GM12875 (cell line): Measurements from ENCODE around the gene USP28.

ENCODE experiments used
- H3K4me3 ChIP-seq: one replicate; pipeline ENCODE4 v1.5.1; 2011; ENCODE audit warnings: low read depth, low read length, control low read depth
- TF ChIP-seq, protein P1 (sequence below): IDR thresholded peaks from 2 replicates; pipeline ENCODE4 v1.5.1; 2011; ENCODE audit warnings: low read depth, mild to moderate bottlenecking, control low read depth, inconsistent platforms, low read length, moderate library complexity, borderline replicate concordance; ENCODE audit not compliant: insufficient read depth

Gene USP28

GRCh38 chr11:113838005-113838404 is 37.4 kb downstream of the USP28 start:
- TF ChIP-seq, protein P1, sequence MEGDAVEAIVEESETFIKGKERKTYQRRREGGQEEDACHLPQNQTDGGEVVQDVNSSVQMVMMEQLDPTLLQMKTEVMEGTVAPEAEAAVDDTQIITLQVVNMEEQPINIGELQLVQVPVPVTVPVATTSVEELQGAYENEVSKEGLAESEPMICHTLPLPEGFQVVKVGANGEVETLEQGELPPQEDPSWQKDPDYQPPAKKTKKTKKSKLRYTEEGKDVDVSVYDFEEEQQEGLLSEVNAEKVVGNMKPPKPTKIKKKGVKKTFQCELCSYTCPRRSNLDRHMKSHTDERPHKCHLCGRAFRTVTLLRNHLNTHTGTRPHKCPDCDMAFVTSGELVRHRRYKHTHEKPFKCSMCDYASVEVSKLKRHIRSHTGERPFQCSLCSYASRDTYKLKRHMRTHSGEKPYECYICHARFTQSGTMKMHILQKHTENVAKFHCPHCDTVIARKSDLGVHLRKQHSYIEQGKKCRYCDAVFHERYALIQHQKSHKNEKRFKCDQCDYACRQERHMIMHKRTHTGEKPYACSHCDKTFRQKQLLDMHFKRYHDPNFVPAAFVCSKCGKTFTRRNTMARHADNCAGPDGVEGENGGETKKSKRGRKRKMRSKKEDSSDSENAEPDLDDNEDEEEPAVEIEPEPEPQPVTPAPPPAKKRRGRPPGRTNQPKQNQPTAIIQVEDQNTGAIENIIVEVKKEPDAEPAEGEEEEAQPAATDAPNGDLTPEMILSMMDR, result no peak
- no peak overlapping the region for H3K4me3 ChIP-seq

DNA sequence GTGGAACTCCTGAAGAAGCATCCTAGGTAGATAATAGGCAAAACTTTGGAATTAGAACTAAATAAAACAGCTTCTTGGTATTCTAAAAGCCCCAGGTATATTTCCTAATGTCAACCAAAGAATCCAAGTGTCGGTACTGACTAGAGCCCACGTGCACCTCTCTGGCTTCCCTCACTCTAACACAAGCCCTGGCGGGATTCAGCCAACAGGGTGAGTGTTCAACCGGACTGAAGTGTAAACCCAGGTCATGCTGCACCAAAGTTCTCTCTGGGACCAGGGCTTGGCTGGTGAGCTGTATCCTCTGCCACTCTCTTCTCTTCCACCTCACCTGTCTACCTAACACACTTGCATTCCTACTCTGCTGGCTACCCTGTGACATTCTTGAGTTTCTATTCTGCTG is 40.1 kb downstream of the USP28 start:
- TF ChIP-seq, protein P1, result no peak
- H3K4me3 ChIP-seq, result no peak overlapping the region

DNA sequence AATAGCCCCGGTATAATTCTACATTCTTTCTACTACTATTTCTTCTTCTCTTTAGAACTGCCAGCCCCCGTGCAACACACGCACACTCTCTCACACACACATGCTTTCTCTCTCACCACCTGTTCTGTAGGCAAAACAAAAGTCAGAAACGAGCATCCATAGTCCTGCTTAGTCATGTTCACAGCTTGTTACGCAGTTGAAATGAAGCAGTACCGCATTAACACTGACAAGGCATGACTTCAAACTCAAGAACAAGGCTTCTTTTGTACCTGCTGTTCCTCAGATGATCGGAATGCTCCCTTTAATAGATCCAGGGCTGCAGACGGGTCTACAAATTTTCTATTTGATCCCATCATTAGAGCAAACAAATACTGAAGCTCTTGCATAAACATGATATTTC is 42.2 kb downstream of the USP28 start:
- TF ChIP-seq, protein P1, result no peak

GRCh38 chr11:113831314-113831713 is 44.1 kb downstream of the USP28 start:
- no peak overlapping the region for H3K4me3 ChIP-seq
- TF ChIP-seq, protein P1, result no peak

More for the DNA sequence above, 42.2 kb downstream of the USP28 start:
- H3K4me3 ChIP-seq, result no peak overlapping the region

GRCh38 chr11:113829751-113830150 is 45.6 kb downstream of the USP28 start:
- no peak overlapping the region for H3K4me3 ChIP-seq
- TF ChIP-seq, protein P1, result no peak

DNA sequence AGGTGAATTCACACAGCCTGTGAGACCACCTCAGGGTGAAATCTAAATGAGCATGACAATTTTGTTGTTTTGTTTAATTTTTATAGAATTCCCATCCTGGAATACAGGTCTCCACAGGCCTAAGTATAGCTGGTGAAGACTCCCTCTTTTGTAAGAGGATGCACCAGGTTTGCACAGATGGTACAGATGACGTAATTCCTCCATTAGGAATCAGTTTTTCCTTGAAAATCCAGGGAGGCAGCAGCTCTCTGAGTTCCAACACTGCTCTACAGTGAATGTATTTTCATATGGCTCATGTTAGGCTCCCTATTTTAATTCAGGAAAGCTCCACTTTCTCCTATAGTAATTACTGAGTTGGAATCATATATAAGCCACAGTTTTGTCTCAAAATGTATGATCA is 47.2 kb downstream of the USP28 start:
- TF ChIP-seq, protein P1, result no peak
- no peak overlapping the region for H3K4me3 ChIP-seq

- no peak overlapping the region for H3K4me3 ChIP-seq
- TF ChIP-seq, protein P1, result no peak
Measured at GRCh38 chr11:113827477-113827876, 47.9 kb downstream of the USP28 start.
